ENCODE data around the gene LRIT1.

DNA sequence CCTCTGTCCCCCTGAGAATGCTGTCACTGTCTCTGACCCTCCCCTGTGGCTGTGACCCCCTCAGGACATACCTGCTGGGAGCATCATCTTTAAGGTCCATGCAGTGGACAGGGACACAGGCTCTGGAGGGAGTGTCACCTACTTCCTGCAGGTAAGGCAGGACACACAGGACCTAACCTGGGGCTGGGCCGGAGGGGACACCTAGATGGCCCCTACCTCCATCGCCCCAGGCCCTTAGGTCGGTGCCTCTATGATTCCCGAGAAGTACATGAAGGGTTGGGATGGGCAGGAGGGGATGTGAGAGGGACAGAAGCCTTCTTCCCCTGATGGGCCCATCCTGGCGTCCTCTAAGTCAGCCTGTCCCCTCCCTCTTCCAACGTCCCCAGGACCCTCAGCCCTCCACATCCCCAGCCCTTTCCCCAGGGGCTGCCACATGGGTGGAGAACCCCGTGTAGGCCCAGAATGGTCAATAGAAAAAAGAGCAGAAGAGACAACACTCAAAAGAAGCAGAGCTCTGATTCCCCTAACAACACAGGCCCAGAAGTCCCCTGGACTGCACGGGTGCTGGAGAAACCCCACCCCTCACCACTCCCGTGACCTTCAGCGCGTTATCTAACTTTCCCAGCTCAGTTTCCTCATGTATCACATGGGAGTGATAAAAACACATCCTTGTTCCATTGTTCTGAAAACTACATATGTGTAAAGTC lies 40.7 kb downstream of the LRIT1 start:
- TF ChIP-seq CTCF (optimal IDR thresholded peaks at IDR 0.05 in 1 of 3, IDR thresholded peaks at IDR 0.05 in 1 of 3, conservative IDR thresholded peaks at IDR 0.05 in 1 of 3; ENCODE audit: extremely low read depth in 1 of 3, insufficient read depth in 2 of 3, low read length in 3 of 3) (no peak), EZH2 (IDR thresholded peaks at IDR 0.05; ENCODE audit: low read length) (no peak)
